CD4-positive, alpha-beta T cell treated with Interleukin-15 for 4 hours (primary cell): ENCODE results near the gene RIC3.

ENCODE experiments used
- DNase-seq: peaks from one replicate; pipeline ENCODE4 v3.0.0-alpha.2; 2020; ENCODE audit warnings: low spot score

Gene RIC3

GRCh38 chr11:8066911-8067455, 101.8 kb downstream of the RIC3 start:
- DNase-seq, result no peak

GRCh38 chr11:8066036-8066910, 102.6 kb downstream of the RIC3 start:
- DNase-seq, result no peak

GRCh38 chr11:8065031-8065430, 103.8 kb downstream of the RIC3 start:
- DNase-seq, result no peak

- no peak for DNase-seq
Measured at GRCh38 chr11:8063324-8063723, 105.5 kb downstream of the RIC3 start.

- DNase-seq, result no peak
Measured at GRCh38 chr11:8062781-8063257, 106.0 kb downstream of the RIC3 start.

GRCh38 chr11:8061555-8062428, 107.0 kb downstream of the RIC3 start:
- DNase-seq, result no peak

- no peak for DNase-seq
Measured at GRCh38 chr11:8060801-8061554, 107.8 kb downstream of the RIC3 start.

GRCh38 chr11:8060146-8060719, 108.6 kb downstream of the RIC3 start:
- no peak for DNase-seq

- no peak for DNase-seq
Measured at GRCh38 chr11:8059571-8060011, 109.2 kb downstream of the RIC3 start.

- no peak for DNase-seq
Measured at GRCh38 chr11:8059030-8059429, 109.8 kb downstream of the RIC3 start.

GRCh38 chr11:8058216-8058615, 110.6 kb downstream of the RIC3 start:
- DNase-seq, result no peak

GRCh38 chr11:8056810-8057463, 111.9 kb downstream of the RIC3 start:
- no peak for DNase-seq
